Measurements from ENCODE around the gene NCOA1. TPM values are rescaled to one million over a fixed set of nuclear protein-coding genes. Genes with fewer than 3 reads are reported as not detected.
A peak's percentile ranks its signal among the peaks of the same experiment; 100 is the strongest.

Gene NCOA1
- total and polyA plus RNA-seq, 3 donors from 2014 or later: 52.3 to 124 (median 109) TPM

GRCh38 chr2:24816884-24817283 is 325.8 kb downstream of the NCOA1 start:
- WGBS, 2 donors: 85 to 89% methylated on average over 4 of the region's 4 CpGs
- no peak overlapping the region for H3K27ac ChIP-seq
- no peaks in the 10 kb centered on the region for H3K27me3 ChIP-seq
- no peak for TF ChIP-seq POLR2A (IDR thresholded peaks at IDR 0.05)
- TF ChIP-seq, protein P1, sequence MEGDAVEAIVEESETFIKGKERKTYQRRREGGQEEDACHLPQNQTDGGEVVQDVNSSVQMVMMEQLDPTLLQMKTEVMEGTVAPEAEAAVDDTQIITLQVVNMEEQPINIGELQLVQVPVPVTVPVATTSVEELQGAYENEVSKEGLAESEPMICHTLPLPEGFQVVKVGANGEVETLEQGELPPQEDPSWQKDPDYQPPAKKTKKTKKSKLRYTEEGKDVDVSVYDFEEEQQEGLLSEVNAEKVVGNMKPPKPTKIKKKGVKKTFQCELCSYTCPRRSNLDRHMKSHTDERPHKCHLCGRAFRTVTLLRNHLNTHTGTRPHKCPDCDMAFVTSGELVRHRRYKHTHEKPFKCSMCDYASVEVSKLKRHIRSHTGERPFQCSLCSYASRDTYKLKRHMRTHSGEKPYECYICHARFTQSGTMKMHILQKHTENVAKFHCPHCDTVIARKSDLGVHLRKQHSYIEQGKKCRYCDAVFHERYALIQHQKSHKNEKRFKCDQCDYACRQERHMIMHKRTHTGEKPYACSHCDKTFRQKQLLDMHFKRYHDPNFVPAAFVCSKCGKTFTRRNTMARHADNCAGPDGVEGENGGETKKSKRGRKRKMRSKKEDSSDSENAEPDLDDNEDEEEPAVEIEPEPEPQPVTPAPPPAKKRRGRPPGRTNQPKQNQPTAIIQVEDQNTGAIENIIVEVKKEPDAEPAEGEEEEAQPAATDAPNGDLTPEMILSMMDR (IDR thresholded peaks at IDR 0.05): no peak
- H3K9me3 ChIP-seq: no peaks in the 10 kb centered on the region
- H3K36me3 ChIP-seq (ENCODE audit: low read depth, missing control alignments): no peaks in the 10 kb centered on the region
- peaks cover 4% of the 10 kb centered on the region for H3K4me1 ChIP-seq
- no peak overlapping the region for H3K4me3 ChIP-seq
- intact Hi-C loops (cut with DNase I; ENCODE audit: low total_unique reads): no loop called here
- DNase-seq: no peak

GRCh38 chr2:24818721-24819167 is 327.7 kb downstream of the NCOA1 start:
- WGBS, 2 donors: 43 to 47% methylated on average over 9 of the region's 9 CpGs
- DNase-seq: peak; percentile 15
- peaks cover 4% of the 10 kb centered on the region for H3K4me1 ChIP-seq
- no peaks in the 10 kb centered on the region for H3K27me3 ChIP-seq
- H3K9me3 ChIP-seq: no peaks in the 10 kb centered on the region
- H3K27ac ChIP-seq: peak overlapping the region in 1 of 2 donors; percentile 39
- no peak for TF ChIP-seq POLR2A (IDR thresholded peaks at IDR 0.05)
- TF ChIP-seq, protein P1 (IDR thresholded peaks at IDR 0.05): no peak
- intact Hi-C loops (cut with DNase I; ENCODE audit: low total_unique reads): no loop called here
- H3K36me3 ChIP-seq (ENCODE audit: low read depth, missing control alignments): no peaks in the 10 kb centered on the region
- no peak overlapping the region for H3K4me3 ChIP-seq

DNA sequence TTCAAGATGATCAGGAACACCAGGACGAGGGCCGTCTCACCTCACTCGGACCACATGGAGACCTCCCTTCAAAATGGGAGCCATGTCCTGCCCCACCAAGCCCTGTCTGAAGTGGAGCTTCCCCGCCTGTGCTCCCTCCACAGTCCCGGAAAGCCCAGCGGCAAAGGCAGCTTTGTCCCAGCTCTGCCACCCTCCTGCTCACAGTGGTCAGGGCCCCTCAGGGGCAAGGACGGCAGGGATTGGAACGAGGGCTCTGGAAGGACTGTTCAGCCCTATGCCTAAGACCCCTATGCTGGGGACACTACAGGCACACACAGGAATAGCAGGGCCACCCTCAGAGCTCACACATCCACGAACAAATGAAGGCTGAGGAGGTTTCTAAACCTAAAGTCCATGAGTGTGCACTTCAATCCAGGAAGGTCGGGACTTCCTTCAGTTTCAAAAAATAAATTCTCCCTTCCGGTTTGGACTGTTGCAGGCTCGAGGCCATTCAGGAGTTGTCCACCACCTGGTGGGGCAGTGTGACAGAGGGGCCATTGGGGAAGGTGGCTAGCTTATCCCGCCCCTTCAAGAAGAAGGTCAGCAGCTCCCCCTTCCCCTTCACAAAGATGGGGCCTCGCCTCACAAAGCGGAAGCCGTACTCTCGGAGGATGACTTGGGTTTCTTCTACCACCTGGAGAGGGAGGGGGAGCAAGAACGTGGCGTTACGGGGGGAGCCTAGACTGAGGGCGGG is 328.6 kb downstream of the NCOA1 start:
- Histone ChIP-seq H3K4me3 (no peak overlapping the region), H3K9me3 (no peaks in the 10 kb centered on the region), H3K4me1 (peaks cover 4% of the 10 kb centered on the region), H3K36me3 (ENCODE audit: low read depth, missing control alignments) (no peaks in the 10 kb centered on the region), H3K27me3 (no peaks in the 10 kb centered on the region), H3K27ac (peak overlapping the region in 1 of 2 donors; percentile 39)
- WGBS, 2 donors: 87 to 92% methylated on average over 19 to 20 of the region's 21 CpGs
- TF ChIP-seq, protein P1 (IDR thresholded peaks at IDR 0.05): no peak
- TF ChIP-seq POLR2A (IDR thresholded peaks at IDR 0.05): no peak
- intact Hi-C loops (cut with DNase I; ENCODE audit: low total_unique reads): no loop called here
- peak; percentile 10 for DNase-seq

DNA sequence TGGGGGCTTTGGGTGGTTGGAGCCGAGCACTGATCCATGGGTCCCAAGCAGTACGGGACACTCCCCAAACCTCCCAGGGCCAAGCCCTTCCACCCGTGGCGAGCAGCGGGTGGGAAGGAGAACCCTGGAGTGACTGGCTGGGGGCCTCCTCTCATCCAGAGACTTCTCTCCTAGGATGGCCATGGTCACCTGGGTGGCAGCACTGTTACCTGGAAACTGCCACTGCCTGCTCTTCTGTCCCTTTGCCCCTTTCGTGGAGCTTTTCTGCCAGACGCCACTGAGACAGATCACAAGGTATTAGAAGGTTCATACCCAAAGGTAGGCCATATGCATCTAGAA is 329.1 kb downstream of the NCOA1 start:
- TF ChIP-seq POLR2A (IDR thresholded peaks at IDR 0.05): no peak
- TF ChIP-seq, protein P1 (IDR thresholded peaks at IDR 0.05): no peak
- WGBS, 2 donors: 76 to 95% methylated on average over 6 of the region's 7 CpGs
- H3K4me1 ChIP-seq: peaks cover 4% of the 10 kb centered on the region
- H3K27me3 ChIP-seq: no peaks in the 10 kb centered on the region
- no peaks in the 10 kb centered on the region for H3K9me3 ChIP-seq
- no peak overlapping the region for H3K27ac ChIP-seq
- intact Hi-C loops (cut with DNase I; ENCODE audit: low total_unique reads): no loop called here
- H3K36me3 ChIP-seq (ENCODE audit: low read depth, missing control alignments): no peaks in the 10 kb centered on the region
- H3K4me3 ChIP-seq: no peak overlapping the region
- DNase-seq: peak; percentile 7

Small RNA genes lying within 50 kb of the gene (small RNA-seq; reads per million reads assigned to genes)
- gene RNA5SP88: 0 to 0.09 reads per million in 2 donors
- 0 reads per million in 2 donors for gene RNU6-936P

Other genes starting within 250 kb of the NCOA1 start
- 10 to 100 TPM; 43.4 to 53.8 TPM for gene ITSN2, start 130.7 kb upstream of the NCOA1 start, total RNA-seq
- 9.1 TPM for gene ITSN2, start 130.7 kb upstream of the NCOA1 start, polyA plus RNA-seq (ENCODE audit: insufficient read depth, low read depth, low replicate concordance)

Data from testis (tissue), 3 donors.